A549 (cell line): ENCODE measurements around the gene ITGB8.

Source experiments
- HES2 ChIP-seq: fragments of >200 bp; sonication (Bioruptor Twin); formaldehyde crosslinking; IDR thresholded peaks from 2 replicates; pipeline ENCODE4 v1.6.1; 2016
- HOXB5 ChIP-seq: fragments of 250-450 bp; sonication (Bioruptor Pico); IDR thresholded peaks from 2 replicates; pipeline ENCODE4 v1.5.0; 2020; ENCODE audit warnings: mild to moderate bottlenecking, moderate library complexity
- MAX ChIP-seq: IDR thresholded peaks from 2 replicates; pipeline ENCODE4 v1.6.1; 2012
- NFE2L2 ChIP-seq: fragments of 150-350 bp; conservative IDR thresholded peaks from 2 replicates; pipeline ENCODE4 v1.6.1; 2014; ENCODE audit warnings: low read length
- POLR2A ChIP-seq: IDR thresholded peaks from 2 replicates; pipeline ENCODE4 v1.6.1; 2012; ENCODE audit warnings: mild to moderate bottlenecking, low read length
- RFX5 ChIP-seq: fragments of 450-650 bp; IDR thresholded peaks from 2 replicates; pipeline ENCODE4 v1.7.1; 2014; ENCODE audit warnings: antibody characterized with exemption, mild to moderate bottlenecking, moderate library complexity
- ZSCAN20 ChIP-seq: fragments of 250-450 bp; sonication (Bioruptor Pico); IDR thresholded peaks from 2 replicates; pipeline ENCODE4 v1.8.0; 2022; ENCODE audit warnings: mild to moderate bottlenecking, moderate library complexity
- TF ChIP-seq, protein P1 (sequence below): fragments of >200 bp; sonication (Bioruptor Twin); formaldehyde crosslinking; IDR thresholded peaks from 3 replicates; pipeline ENCODE4 v1.5.1; 2016

- TF ChIP-seq MAX, result no peak
- TF ChIP-seq, protein P1, sequence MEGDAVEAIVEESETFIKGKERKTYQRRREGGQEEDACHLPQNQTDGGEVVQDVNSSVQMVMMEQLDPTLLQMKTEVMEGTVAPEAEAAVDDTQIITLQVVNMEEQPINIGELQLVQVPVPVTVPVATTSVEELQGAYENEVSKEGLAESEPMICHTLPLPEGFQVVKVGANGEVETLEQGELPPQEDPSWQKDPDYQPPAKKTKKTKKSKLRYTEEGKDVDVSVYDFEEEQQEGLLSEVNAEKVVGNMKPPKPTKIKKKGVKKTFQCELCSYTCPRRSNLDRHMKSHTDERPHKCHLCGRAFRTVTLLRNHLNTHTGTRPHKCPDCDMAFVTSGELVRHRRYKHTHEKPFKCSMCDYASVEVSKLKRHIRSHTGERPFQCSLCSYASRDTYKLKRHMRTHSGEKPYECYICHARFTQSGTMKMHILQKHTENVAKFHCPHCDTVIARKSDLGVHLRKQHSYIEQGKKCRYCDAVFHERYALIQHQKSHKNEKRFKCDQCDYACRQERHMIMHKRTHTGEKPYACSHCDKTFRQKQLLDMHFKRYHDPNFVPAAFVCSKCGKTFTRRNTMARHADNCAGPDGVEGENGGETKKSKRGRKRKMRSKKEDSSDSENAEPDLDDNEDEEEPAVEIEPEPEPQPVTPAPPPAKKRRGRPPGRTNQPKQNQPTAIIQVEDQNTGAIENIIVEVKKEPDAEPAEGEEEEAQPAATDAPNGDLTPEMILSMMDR, result no peak
- TF ChIP-seq NFE2L2, result no peak
- TF ChIP-seq ZSCAN20, result no peak
- no peak for TF ChIP-seq POLR2A
- no peak for TF ChIP-seq HOXB5
- TF ChIP-seq HES2, result no peak
- TF ChIP-seq RFX5, result no peak
Measured at GRCh38 chr7:20350518-20350951, 19.8 kb downstream of the ITGB8 start.
